Smooth muscle cell (in vitro differentiated cells): ENCODE results near the gene DENND1A. TPM values are rescaled to one million over a fixed set of nuclear protein-coding genes. Genes with fewer than 3 reads are reported as not detected.
A peak's percentile ranks its signal among the peaks of the same experiment; 100 is the strongest.

Source experiments
- DNase-seq: peaks from one replicate; lab custom pipeline; 2025; ENCODE audit not compliant: unreplicated experiment; lab: John Stamatoyannopoulos, UW
- H2AFZ ChIP-seq: fragments of 200-600 bp; sonication (generic); 2 replicates; pipeline ENCODE4 v1.6.0; 2016; ENCODE audit warnings: antibody characterized with exemption, low read depth, mild to moderate bottlenecking
- H3F3A ChIP-seq: fragments of 200-600 bp; sonication (generic); 2 replicates; pipeline ENCODE4 v1.6.0; 2017; ENCODE audit warnings: antibody characterized with exemption, low read depth
- H3K27ac ChIP-seq: fragments of 200-600 bp; sonication (generic); 2 replicates; pipeline ENCODE4 v1.5.1; 2016; ENCODE audit warnings: low read depth, mild to moderate bottlenecking
- H3K27me3 ChIP-seq: fragments of 200-600 bp; sonication (generic); 2 replicates; pipeline ENCODE4 v1.6.1; 2016; ENCODE audit warnings: low read depth, mild to moderate bottlenecking
- H3K36me3 ChIP-seq: fragments of 200-600 bp; sonication (generic); 2 replicates; pipeline ENCODE4 v1.5.1; 2016; ENCODE audit warnings: low read depth
- H3K4me1 ChIP-seq: fragments of 200-600 bp; sonication (generic); 2 replicates; pipeline ENCODE4 v1.5.1; 2016; ENCODE audit warnings: low read depth
- H3K4me2 ChIP-seq: fragments of 200-600 bp; sonication (generic); 2 replicates; pipeline ENCODE4 v1.6.0; 2016; ENCODE audit warnings: mild to moderate bottlenecking
- H3K4me3 ChIP-seq: fragments of 200-600 bp; sonication (generic); 2 replicates; pipeline ENCODE4 v1.5.1; 2016; ENCODE audit warnings: mild to moderate bottlenecking
- H3K79me2 ChIP-seq: fragments of 200-600 bp; sonication (generic); 2 replicates; pipeline ENCODE4 v1.6.0; 2016; ENCODE audit warnings: low read depth, mild to moderate bottlenecking
- H3K9ac ChIP-seq: fragments of 200-600 bp; sonication (generic); 2 replicates; pipeline ENCODE4 v1.6.0; 2016; ENCODE audit warnings: low read depth
- H3K9me3 ChIP-seq: fragments of 200-600 bp; sonication (generic); replicated peaks from 2 replicates; pipeline ENCODE4 v1.5.1; 2016; ENCODE audit warnings: low read depth
- H4K20me1 ChIP-seq: fragments of 200-600 bp; sonication (generic); 2 replicates; pipeline ENCODE4 v1.6.0; 2016; ENCODE audit warnings: low read depth
- CTCF ChIP-seq: fragments of 200-600 bp; sonication (generic); IDR thresholded peaks from 2 replicates; pipeline ENCODE4 v1.5.1; 2017; ENCODE audit warnings: borderline replicate concordance, mild to moderate bottlenecking, antibody characterized with exemption; ENCODE audit not compliant: insufficient read depth, poor library complexity, severe bottlenecking
- WGBS: methylation state at CpG from one replicate; pipeline ENCODE4 v1.1.7; 2016; ENCODE audit warnings: low lambda C conversion rate; 5-methylcytosine and 5-hydroxymethylcytosine counted together
- polyA plus RNA-seq: library from polyadenylated mRNA; unstranded; fragments of >200 nt; fragmentation: Nextera tagmentation; extraction: Ambion mirVana; gene quantifications from 2 replicates; pipeline ENCODE4 v1.2.1, GENCODE V29; 2016
- total RNA-seq: library from RNA; depleted of rRNA; stranded (reverse); fragments of >200 nt; gene quantifications from 2 replicates; pipeline ENCODE4 v1.2.3, GENCODE V29; 2014

Gene DENND1A
- total and polyA plus RNA-seq, 2 experiments from 2014 or later = 8.1 to 20.2 TPM

DNA sequence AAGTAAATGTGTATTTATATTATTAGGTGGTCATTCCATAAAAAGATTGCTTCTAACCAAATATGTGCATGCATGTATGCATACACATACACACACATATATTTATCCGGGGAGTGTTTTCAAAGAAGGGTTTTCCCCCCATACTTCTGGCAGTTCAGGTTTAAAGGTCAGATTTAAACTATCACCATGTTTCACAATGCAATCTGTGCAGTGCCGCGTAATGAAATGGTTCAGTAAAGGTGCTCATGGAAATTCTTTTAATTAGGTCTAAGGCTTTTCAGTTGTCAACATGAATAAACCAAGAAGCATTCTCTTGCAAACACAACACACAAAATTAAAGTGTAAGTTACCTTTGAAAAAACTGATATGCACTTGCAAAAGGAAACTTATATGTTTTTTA lies 362.9 kb downstream of the DENND1A start:
- Histone ChIP-seq H3F3A (peaks cover 3% of the 10 kb centered on the region), H3K4me1 (peaks cover 5% of the 10 kb centered on the region), H3K4me2 (no peak overlapping the region), H3K4me3 (no peak overlapping the region), H3K27me3 (no peaks in the 10 kb centered on the region), H3K9ac (no peak overlapping the region), H2AFZ (no peak overlapping the region), H3K27ac (no peak overlapping the region), H3K36me3 (no peaks in the 10 kb centered on the region), H3K79me2 (no peaks in the 10 kb centered on the region), H3K9me3 (no peaks in the 10 kb centered on the region), H4K20me1 (peaks cover 3% of the 10 kb centered on the region)
- TF ChIP-seq CTCF = no peak
- no peak for DNase-seq
- WGBS = 98% methylated on average over 3 of the region's 3 CpGs

- WGBS = 95% methylated on average over 1 of the region's 1 CpG
These were observed 365.3 kb downstream of the DENND1A start for GRCh38 chr9:123564652-123565051.

DNA sequence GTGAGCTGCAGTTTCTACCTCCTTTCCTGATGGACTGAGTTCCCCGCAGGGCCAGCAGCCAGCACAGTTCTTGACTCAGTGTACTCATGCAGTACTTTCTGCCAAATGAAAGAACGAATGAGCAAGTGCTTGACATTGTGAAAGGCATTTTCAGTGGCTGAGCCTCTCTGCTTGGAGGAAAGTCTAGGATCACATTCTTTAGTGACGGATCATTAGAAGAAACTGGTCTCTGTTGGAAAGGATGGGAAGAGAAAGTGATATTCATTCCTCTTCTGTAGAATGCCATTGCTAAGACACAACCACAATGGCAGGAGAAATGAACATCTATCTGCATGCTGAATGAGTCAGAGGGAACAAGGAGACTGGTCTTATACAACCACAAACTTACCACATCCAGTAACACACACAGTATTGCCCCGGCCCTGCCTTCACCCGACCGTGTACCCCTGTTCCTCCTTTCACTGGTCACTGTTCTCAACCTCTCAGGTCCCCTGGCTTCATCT lies 367.0 kb downstream of the DENND1A start:
- no peak overlapping the region for H3K27ac ChIP-seq
- 65% methylated on average over 6 of the region's 6 CpGs for WGBS
- DNase-seq = no peak

More at GRCh38 chr9:123564652-123565051, 365.3 kb downstream of the DENND1A start:
- H4K20me1 ChIP-seq = peaks cover 3% of the 10 kb centered on the region
- H3F3A ChIP-seq = peaks cover 3% of the 10 kb centered on the region
- no peak for TF ChIP-seq CTCF
- DNase-seq = no peak
- no peaks in the 10 kb centered on the region for H3K79me2 ChIP-seq
- no peaks in the 10 kb centered on the region for H3K27me3 ChIP-seq
- H3K9ac ChIP-seq = no peak overlapping the region
- no peak overlapping the region for H3K4me3 ChIP-seq
- H3K36me3 ChIP-seq = no peaks in the 10 kb centered on the region
- peaks cover 5% of the 10 kb centered on the region for H3K4me1 ChIP-seq
- H2AFZ ChIP-seq = no peak overlapping the region
- H3K9me3 ChIP-seq = no peaks in the 10 kb centered on the region
- H3K27ac ChIP-seq = no peak overlapping the region
- no peak overlapping the region for H3K4me2 ChIP-seq

More for the DNA sequence above, 367.0 kb downstream of the DENND1A start:
- H3K9me3 ChIP-seq = no peaks in the 10 kb centered on the region
- H4K20me1 ChIP-seq = peaks cover 3% of the 10 kb centered on the region
- H2AFZ ChIP-seq = no peak overlapping the region
- H3F3A ChIP-seq = peaks cover 3% of the 10 kb centered on the region
- no peak for TF ChIP-seq CTCF
- no peak overlapping the region for H3K4me3 ChIP-seq
- H3K36me3 ChIP-seq = no peaks in the 10 kb centered on the region
- no peaks in the 10 kb centered on the region for H3K79me2 ChIP-seq
- H3K4me2 ChIP-seq = peak overlapping the region; percentile 15
- H3K9ac ChIP-seq = no peak overlapping the region
- H3K27me3 ChIP-seq = no peaks in the 10 kb centered on the region
- H3K4me1 ChIP-seq = no peaks in the 10 kb centered on the region
